Thoracic aorta (tissue), 2 donors: ENCODE measurements around the gene CFAP161. TPM values are rescaled to one million over a fixed set of nuclear protein-coding genes. Genes with fewer than 3 reads are reported as not detected.

Experiments
- ATAC-seq: fragments of 150-250 bp; one replicate; pipeline ENCODE4 v1.8.0; 2017; ENCODE audit warnings: low read depth; ENCODE audit not compliant: insufficient number of reproducible peaks, low FRiP score
- DNase-seq: peaks from one replicate; pipeline ENCODE4 v3.0.0-alpha.2; 2020; ENCODE audit warnings: low spot score
- H3K27ac ChIP-seq, 2 donors: fragments of 200-600 bp; sonication (generic); 1 replicate in 1 of 2; 2 replicates in 1 of 2; pipeline ENCODE4 v1.5.1; 2016; ENCODE audit warnings: mild to moderate bottlenecking in 2 of 2, moderate library complexity in 2 of 2
- H3K27me3 ChIP-seq: fragments of 200-600 bp; sonication (generic); replicated peaks from 2 replicates; pipeline ENCODE4 v1.6.0; 2016; ENCODE audit warnings: mild to moderate bottlenecking; ENCODE audit not compliant: insufficient read depth
- H3K36me3 ChIP-seq: fragments of 200-600 bp; sonication (generic); one replicate; pipeline ENCODE4 v1.5.1; 2016
- H3K4me1 ChIP-seq, 2 donors: fragments of 200-600 bp; sonication (generic); 1 replicate in 1 of 2; 2 replicates in 1 of 2; pipeline versions ENCODE4 v1.5.1 to v1.6.0; 2016; ENCODE audit warnings: low read depth in 2 of 2, mild to moderate bottlenecking in 1 of 2; ENCODE audit not compliant: control insufficient read depth in 1 of 2
- H3K4me3 ChIP-seq: fragments of 200-600 bp; sonication (generic); 2 replicates; pipeline ENCODE4 v1.5.1; 2016; ENCODE audit warnings: mild to moderate bottlenecking
- H3K9me3 ChIP-seq: fragments of 200-600 bp; sonication (generic); 2 replicates; pipeline ENCODE4 v1.5.1; 2016
- total RNA-seq, 2 donors: library from RNA; depleted of rRNA; stranded (reverse); fragments of >200 nt; gene quantifications; one replicate each; pipeline versions ENCODE4 v1.1.0 to v1.2.3, GENCODE V29; 2016
- TF ChIP-seq, protein P1 (sequence below): fragments of 200-600 bp; sonication (generic); IDR thresholded peaks from one replicate; pipeline ENCODE4 v1.5.1; 2019; ENCODE audit warnings: antibody characterized with exemption

Gene CFAP161
- total RNA-seq, 2 donors from 2014 or later = 1.1 TPM; not detected in 1

DNA sequence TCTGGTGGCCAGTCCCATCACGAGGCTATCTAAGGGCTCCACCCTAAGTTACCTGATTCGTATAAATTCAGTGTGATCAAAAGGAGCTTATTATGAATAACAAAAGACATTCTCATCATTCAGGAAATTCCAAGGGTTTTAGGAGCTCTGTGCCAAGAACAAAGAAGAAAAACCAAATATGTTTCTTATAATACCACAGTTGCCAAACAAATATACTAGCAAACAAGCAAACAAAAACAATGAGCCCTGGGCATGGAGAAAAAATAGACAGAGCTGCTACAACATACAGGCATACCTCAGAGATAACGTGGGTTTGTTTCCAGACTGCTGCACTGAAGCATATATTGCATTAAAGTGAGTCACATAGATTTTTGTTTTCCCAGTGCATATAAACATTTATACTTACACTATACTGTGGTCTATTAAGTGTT, 20.2 kb upstream of the CFAP161 start:
- ATAC-seq = no peak
- H3K27me3 ChIP-seq = no peaks in the 10 kb centered on the region
- H3K9me3 ChIP-seq = no peaks in the 10 kb centered on the region
- TF ChIP-seq, protein P1, sequence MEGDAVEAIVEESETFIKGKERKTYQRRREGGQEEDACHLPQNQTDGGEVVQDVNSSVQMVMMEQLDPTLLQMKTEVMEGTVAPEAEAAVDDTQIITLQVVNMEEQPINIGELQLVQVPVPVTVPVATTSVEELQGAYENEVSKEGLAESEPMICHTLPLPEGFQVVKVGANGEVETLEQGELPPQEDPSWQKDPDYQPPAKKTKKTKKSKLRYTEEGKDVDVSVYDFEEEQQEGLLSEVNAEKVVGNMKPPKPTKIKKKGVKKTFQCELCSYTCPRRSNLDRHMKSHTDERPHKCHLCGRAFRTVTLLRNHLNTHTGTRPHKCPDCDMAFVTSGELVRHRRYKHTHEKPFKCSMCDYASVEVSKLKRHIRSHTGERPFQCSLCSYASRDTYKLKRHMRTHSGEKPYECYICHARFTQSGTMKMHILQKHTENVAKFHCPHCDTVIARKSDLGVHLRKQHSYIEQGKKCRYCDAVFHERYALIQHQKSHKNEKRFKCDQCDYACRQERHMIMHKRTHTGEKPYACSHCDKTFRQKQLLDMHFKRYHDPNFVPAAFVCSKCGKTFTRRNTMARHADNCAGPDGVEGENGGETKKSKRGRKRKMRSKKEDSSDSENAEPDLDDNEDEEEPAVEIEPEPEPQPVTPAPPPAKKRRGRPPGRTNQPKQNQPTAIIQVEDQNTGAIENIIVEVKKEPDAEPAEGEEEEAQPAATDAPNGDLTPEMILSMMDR = no peak
- H3K36me3 ChIP-seq = no peaks in the 10 kb centered on the region
- H3K4me3 ChIP-seq = no peak overlapping the region
- H3K4me1 ChIP-seq = no peaks in the 10 kb centered on the region
- DNase-seq = no peak
- H3K27ac ChIP-seq = no peak overlapping the region

DNA sequence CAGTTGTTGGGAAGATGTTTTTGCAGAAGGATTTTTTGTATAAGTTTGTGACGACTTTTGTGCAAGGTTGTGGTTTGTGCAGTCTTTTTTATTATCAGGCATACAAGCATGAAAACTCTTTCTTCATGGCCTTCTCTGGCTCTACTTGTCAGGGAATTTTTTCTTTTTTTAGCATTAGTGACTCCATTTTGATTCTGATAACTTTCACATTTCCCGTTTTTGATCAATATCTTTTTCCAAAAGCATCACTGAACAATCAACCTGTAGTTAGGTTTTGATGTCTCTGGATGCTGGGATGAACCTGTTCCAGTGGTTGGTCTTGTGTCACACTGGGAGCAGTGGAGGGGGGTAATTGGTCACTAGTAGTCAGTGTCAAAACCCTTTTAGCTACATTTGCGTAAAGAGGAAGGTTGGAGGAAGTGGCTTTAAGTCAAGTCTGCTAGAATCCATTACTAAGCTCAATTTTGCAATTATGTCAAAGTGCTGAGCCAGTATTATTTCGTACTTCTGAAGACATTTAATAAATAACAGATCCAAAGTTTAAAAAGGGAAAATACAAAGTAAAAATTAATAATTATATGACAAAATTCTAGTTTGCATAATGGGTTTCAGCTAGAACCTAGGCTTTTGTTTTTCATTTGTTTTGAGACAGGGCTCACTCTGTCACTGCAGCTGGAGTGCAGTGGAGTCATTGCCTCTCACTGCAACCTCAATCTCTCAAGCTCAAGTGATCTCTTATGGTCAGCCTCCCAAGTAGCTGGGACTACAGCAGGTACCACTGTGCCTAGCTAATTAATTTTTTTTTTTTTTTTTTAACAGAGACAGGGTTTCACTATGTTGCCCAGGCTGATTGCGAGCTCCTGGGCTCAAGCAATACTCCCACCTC, 18.8 kb upstream of the CFAP161 start:
- Histone ChIP-seq H3K9me3 (no peaks in the 10 kb centered on the region), H3K27me3 (no peaks in the 10 kb centered on the region), H3K4me3 (no peak overlapping the region), H3K4me1 (no peaks in the 10 kb centered on the region), H3K27ac (no peak overlapping the region), H3K36me3 (no peaks in the 10 kb centered on the region)
- ATAC-seq (no peak), DNase-seq (no peak)
- TF ChIP-seq, protein P1 = no peak

DNA sequence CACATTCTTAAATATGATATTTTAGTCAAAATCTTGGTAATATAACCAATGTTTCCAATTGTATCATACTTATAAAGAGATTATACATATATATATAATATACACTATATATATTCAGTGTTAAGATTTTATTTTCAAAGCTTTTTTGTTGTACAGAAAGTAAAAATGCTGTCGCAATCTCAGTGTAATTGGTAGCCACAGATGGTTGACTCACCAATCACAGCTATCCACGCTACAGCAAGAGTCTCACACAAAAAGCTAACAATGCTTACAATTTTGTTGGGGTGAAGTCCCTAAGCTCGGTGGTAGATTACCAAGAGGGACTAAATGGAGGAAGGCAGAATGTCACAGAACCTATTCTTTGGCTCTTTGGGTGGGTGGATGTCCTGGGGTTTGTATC, 16.9 kb upstream of the CFAP161 start:
- H3K27me3 ChIP-seq = no peaks in the 10 kb centered on the region
- no peak for DNase-seq
- TF ChIP-seq, protein P1 = no peak

DNA sequence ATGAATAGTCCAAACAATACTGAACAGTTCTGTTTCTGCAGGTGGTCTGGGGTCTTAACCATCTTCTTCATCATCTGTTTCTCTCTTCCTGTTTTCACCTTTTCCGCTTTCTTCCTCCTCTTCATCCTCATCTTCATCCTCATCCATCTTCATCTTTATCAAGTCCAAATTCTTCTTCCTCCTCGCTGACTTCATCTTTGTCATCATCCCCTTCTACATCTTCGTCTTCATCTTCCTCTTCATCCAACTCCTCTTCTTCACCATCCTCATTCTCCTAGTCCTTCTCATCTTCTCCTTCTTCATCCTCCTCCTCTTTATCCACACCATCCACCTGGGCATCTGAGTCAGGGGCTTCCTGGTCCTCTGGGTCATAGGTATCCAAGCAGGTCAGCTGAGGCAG, 16.5 kb upstream of the CFAP161 start:
- no peak overlapping the region for H3K4me3 ChIP-seq
- ATAC-seq = no peak
- TF ChIP-seq, protein P1 = no peak

More for the DNA sequence above, 16.9 kb upstream of the CFAP161 start:
- H3K36me3 ChIP-seq = no peaks in the 10 kb centered on the region
- ATAC-seq = no peak
- H3K9me3 ChIP-seq = no peaks in the 10 kb centered on the region
- no peaks in the 10 kb centered on the region for H3K4me1 ChIP-seq
- H3K27ac ChIP-seq = no peak overlapping the region
- H3K4me3 ChIP-seq = no peak overlapping the region

DNA sequence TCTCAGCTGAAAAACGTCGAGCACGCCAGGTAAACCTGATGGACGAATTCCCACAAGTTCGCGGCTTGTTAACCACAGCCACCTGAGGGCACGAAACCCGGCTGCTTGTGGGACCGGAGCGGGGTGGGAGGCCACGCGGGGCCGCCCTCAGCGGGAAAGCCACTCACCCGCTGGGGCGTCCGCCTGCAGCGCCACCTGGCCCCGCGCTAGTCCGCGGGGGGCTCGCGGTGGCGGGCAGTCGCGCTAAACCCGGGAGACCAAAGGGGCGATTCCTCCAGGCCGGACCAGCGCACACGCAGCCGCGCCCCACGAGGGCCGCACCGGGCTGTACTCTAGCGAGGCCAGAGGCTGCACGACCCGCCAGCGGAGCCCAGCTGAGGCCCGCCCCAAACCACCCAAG, 15.7 kb upstream of the CFAP161 start:
- TF ChIP-seq, protein P1 = no peak
- H3K27me3 ChIP-seq = no peaks in the 10 kb centered on the region
- DNase-seq (no peak), ATAC-seq (no peak)
- H3K4me3 ChIP-seq = no peak overlapping the region
- no peak overlapping the region for H3K27ac ChIP-seq
- no peaks in the 10 kb centered on the region for H3K9me3 ChIP-seq
- no peaks in the 10 kb centered on the region for H3K4me1 ChIP-seq
- H3K36me3 ChIP-seq = no peaks in the 10 kb centered on the region

More for the DNA sequence above, 16.5 kb upstream of the CFAP161 start:
- DNase-seq = no peak
- Histone ChIP-seq H3K4me1 (no peaks in the 10 kb centered on the region), H3K27ac (no peak overlapping the region), H3K27me3 (no peaks in the 10 kb centered on the region), H3K9me3 (no peaks in the 10 kb centered on the region), H3K36me3 (no peaks in the 10 kb centered on the region)
